ENCODE results near the gene LRRC45. TPM values are rescaled to one million over a fixed set of nuclear protein-coding genes. Genes with fewer than 3 reads are reported as not detected.

The LRRC45 gene
- total and polyA plus RNA-seq, 2 of the 4 experiments (the other 2 are of a cell fraction) = 7.2 to 10.2 TPM

DNA sequence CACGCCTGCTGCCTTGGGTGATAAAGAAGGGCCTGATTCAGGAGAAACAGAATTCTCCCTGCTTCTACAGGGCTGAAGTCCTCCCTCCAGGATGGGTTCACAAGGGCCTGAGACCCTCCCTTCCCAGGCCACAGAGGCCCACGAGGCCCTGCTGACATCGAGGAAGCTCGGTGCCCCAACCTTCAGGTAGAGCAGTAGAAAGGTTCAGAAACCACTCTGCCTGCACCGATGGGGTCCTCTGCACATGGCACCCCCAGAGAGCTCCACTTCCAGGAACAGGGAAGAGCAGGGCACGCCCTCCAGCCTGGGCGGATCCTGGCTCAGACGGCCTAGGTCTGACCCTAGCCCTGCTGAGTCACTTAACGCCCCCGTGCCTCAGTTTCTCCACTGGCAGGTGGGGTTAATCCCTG lies 1.2 kb upstream of the LRRC45 start (continued):
- TF ChIP-seq BHLHE40 (IDR thresholded peaks at IDR 0.05; ENCODE audit: low read depth, low read length) (no peak), SMC3 (IDR thresholded peaks at IDR 0.05; ENCODE audit: low read depth, low read length) (no peak), RCOR1 (IDR thresholded peaks at IDR 0.05; ENCODE audit: insufficient replicate concordance, low read length) (no peak)
- TF ChIP-seq, protein P1, sequence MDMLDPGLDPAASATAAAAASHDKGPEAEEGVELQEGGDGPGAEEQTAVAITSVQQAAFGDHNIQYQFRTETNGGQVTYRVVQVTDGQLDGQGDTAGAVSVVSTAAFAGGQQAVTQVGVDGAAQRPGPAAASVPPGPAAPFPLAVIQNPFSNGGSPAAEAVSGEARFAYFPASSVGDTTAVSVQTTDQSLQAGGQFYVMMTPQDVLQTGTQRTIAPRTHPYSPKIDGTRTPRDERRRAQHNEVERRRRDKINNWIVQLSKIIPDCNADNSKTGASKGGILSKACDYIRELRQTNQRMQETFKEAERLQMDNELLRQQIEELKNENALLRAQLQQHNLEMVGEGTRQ (IDR thresholded peaks at IDR 0.05; ENCODE audit: low read depth, low read length) = no peak

All from IMR-90 (cell line).